A549 treated with RU486 at 1 μM for 4 hours (cell line): ENCODE measurements around the gene TSPAN1. TPM values are rescaled to one million over a fixed set of nuclear protein-coding genes. Genes with fewer than 3 reads are reported as not detected.

Experiments
- total RNA-seq: library from RNA; stranded (reverse); fragments of 200-300 nt; extraction: Qiagen RNA extraction; gene quantifications from 5 replicates; pipeline ENCODE4 v1.2.3, GENCODE V29; 2022; ENCODE audit warnings: low read depth

Gene TSPAN1
- 1.7 to 4.6 TPM (median 2.3 TPM) in 5 replicates for total RNA-seq

DNA sequence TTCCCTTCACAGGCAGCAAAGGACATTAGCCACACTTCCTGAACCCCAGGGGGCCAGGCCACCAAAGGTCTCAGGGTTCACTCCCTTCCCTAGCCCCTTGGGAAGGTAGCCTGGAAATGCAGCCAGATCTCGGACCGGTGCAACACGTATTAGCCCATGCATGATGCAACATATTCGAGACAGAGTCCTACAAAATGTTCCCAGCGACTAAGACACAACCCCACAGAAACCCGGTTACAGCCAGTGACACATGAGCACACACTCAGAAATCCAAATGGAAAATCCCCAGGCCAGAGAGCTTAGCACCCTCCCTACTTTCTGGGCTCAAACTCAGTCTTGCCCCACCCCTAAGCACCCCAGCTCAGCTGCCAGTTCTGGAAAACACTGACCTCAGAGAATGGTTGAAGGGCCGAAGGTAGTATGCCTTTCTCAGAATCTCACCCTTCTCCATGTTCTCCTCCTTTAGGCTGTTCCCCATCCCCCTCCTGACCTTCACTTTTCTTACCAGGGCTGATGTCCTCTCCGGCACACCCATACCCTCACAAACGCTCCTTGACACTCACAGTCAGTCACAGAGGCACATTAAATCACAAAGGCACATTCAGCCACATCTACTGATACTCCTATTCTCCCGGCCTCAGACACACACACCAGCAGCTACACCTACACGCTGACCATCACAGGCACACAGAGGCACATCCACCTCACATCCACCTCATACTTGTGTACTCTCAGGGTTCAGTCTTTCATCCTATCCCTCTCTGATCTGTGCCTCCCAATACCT, at the start of gene TSPAN1:
TSPAN1 (plus strand) TSS at position 640 of the 784 bp plus-strand sequence. CDS start 6,021 bp downstream, outside the sequence.

GRCh38 chr1:46132529-46133180, 42.2 kb upstream of the TSPAN1 start, which contains the start of gene PIK3R3:
PIK3R3 (minus strand) TSS chr1:46132629; CDS start chr1:46131952, 677 bp downstream.

DNA sequence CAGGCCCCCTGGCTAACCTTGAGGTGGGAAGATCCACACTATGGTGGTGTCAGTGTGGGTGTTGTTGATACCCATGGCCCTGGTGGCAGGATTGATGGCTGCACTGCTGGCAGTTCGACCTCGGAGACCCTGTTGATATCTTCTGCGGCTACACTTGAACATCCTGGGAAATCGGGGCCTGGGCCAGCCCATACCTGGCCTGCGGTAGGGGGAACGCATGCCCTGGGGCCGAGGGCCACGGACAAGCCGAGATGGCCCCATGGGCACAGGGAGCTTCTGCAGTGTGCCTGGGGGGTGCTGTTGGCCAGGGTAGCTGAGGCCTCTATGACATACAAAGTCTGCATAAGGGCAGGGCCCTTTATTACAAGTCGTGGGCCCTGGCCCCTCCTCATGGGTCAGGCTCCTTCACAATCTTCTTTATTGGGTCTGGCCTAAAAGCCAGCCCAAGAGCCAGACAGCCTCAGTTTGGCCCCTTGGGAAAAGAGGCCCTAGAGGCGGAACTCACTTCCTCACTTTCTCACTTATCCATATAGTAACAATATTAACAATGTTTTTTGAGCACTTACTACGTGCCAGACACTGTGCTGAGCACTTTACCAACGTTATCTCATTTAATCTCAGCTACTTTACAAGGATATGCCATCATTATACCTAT, 1.5 kb downstream of the TSPAN1 start, which contains the start of gene P3R3URF:
P3R3URF (minus strand) TSS at position 278 of the 655 bp plus-strand sequence; CDS start at position 261, 17 bp downstream.

GRCh38 chr1:46197964-46198811, 23.3 kb downstream of the TSPAN1 start, which contains the start of gene POMGNT1:
POMGNT1 (minus strand) TSS chr1:46198434; CDS start chr1:46197821, 613 bp downstream.

Other genes with a start within 250 kb of the TSPAN1 start
- 0.54 to 1.3 TPM (median 0.77 TPM) in 5 replicates for gene PIK3R3, start 42.5 kb upstream of the TSPAN1 start, total RNA-seq
- gene P3R3URF, start 1.4 kb downstream of the TSPAN1 start, total RNA-seq: not detected in 5 replicates
- 33.9 to 54.9 TPM (median 44.7 TPM) in 5 replicates for gene POMGNT1, start 23.3 kb downstream of the TSPAN1 start, total RNA-seq
- gene LURAP1, start 28.2 kb downstream of the TSPAN1 start, total RNA-seq: not detected in 5 replicates
- 9.8 to 12.3 TPM (median 11.6 TPM) in 5 replicates for gene RAD54L, start 72.7 kb downstream of the TSPAN1 start, total RNA-seq
- gene LRRC41, start 128.5 kb downstream of the TSPAN1 start, total RNA-seq: 34.3 to 44.1 TPM (median 40.6 TPM) in 5 replicates
- 387 to 593 TPM (median 418 TPM) in 5 replicates for gene UQCRH, start 128.6 kb downstream of the TSPAN1 start, total RNA-seq
- gene NSUN4, start 165.7 kb downstream of the TSPAN1 start, total RNA-seq: 11.1 to 13.0 TPM (median 12.1 TPM) in 5 replicates
- gene FAAH, start 219.2 kb downstream of the TSPAN1 start, total RNA-seq: 0.69 to 1.0 TPM (median 0.77 TPM) in 5 replicates